Kidney glomerular epithelial cell (primary cell): ENCODE results near the gene OLFML2B.
"Not testable (repeated sequence)": the region's sequence is repeated elsewhere in the genome, so short reads cannot be mapped to it uniquely, and the experiment has no call there.

Source experiments
- DNase-seq: peaks from one replicate; lab custom pipeline; 2025; lab: John Stamatoyannopoulos, UW

The OLFML2B gene

DNA sequence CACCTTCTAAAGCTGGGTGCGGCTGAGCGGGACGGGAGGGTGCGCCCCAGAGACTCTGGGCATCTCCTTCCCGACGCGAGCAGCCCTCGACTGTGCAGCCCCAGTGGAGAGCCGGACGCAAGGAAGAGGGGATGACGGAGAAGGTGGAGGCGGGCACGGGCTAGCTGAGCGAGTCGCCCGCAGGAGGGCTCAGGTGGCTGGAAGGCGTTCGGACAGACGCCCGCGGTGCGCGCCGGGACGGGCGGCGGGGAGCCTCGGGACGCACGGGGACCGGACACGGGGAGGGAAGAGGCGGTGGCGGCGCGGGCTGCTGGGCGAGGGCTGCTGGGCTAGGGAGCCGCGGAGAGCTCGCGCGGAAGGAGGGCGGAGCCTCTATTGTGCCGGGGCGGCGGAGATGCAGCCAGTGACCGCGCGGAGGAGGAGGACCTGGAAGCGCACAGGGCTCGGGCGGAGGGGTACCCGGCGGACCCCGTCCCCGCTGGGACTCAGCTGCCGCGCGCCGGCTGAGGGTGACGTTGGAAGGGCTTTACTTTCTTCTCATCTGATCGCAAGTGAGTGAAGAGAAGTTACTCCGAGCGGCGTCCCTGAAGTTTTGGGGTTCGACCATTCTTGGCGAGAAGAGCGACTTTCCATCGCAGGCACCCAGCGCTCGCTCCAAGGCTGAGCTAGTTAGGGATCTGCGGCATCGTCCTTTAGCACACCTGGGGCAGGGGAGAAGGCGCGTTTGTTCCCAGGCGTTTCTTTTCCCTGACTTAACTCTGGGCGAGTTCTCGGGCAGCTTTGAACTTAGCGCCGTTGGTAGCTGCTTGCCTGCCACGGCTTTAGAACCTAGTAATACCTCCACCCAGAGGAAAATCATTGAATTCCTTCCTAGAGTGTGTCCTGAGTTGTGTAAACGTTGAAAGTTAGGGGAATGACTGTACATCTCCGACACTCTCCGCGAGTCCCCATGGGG is at the start of gene OLFML2B:
TSS of gene OLFML2B (minus strand) at position 323 of the 955 bp plus-strand sequence. CDS start 439 bp downstream, outside the sequence.
- DNase-seq = peak; percentile 90

DNA sequence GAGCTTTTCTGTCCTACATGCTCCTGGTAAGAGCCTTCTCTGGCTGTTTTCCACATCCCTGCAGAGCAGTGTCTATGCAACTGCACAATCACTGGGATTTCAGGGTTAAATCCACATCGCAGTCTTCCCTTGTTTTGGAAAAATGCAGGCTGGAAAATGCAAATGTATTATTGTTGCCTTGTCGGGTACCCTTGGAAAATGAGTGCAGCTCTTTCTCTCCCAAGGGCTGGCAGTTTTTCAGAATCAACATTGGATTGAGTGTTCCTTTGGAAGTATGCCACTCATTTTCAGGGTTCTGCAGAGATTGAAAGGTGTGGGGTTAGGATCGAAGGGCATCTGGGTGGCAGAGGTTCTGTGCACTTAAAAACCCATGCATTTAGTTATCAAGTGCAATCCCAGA is 49.1 kb upstream of the OLFML2B start:
- DNase-seq = no peak

- DNase-seq = no peak
Measured at GRCh38 chr1:162070825-162071224, 47.2 kb upstream of the OLFML2B start.

GRCh38 chr1:162070094-162070748 is 46.6 kb upstream of the OLFML2B start:
- DNase-seq = no peak

- DNase-seq = peak; percentile 27
Measured at GRCh38 chr1:162069334-162070093, 45.8 kb upstream of the OLFML2B start, which contains the start of gene NOS1AP. TSS of gene NOS1AP (plus strand) at chr1:162069691. CDS start at chr1:162070178, 487 bp downstream.

- no peak for DNase-seq
Measured at GRCh38 chr1:162068301-162068700, 44.6 kb upstream of the OLFML2B start.

GRCh38 chr1:162067466-162067865 is 43.8 kb upstream of the OLFML2B start:
- DNase-seq = no peak

GRCh38 chr1:162066836-162067235 is 43.2 kb upstream of the OLFML2B start:
- not testable (repeated sequence) for DNase-seq

DNA sequence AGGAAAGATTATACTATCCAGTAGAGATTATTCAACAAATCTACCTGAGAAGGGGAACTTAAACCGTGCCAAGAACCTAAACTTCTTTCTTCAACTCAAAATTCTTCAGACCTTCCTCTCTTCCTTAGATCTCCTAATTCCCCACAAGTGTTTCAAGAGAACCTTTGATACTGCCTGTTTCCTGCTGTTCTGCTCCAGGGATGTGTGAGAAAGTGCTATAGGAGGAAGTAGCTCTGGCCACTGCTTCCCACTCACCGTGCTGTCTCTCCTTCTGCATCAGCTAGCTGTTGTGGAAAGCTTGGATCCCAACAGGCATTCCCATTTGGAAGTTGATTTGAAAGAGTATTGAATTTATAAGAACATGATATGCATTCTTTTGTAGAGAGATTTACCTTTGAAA is 41.3 kb upstream of the OLFML2B start:
- DNase-seq = no peak

DNA sequence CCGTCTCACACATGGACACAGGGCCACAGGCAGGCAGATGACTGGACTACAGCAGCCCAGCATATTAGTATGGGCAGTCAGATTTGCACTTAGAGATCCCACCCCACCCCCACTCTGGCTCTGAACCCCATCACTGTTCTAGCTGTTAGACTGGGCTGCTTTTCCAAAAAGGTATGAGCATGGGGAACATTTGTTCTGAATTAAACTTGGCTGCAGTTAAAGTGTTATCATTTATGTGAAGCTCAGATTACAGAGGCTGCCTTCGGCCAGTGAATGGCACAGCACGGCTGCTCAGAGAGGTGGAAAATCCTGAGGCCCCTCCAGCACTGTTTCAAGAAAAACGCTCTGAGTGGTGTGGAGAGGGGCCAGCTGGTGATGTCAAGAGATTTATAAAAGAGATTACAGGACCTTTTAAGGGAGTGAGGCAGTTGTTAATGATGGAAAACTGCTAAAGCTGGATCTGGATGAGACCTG is 38.9 kb upstream of the OLFML2B start:
- no peak for DNase-seq

GRCh38 chr1:162060314-162060713 is 36.6 kb upstream of the OLFML2B start:
- no peak for DNase-seq

GRCh38 chr1:162059721-162060120 is 36.1 kb upstream of the OLFML2B start:
- DNase-seq = no peak

GRCh38 chr1:162056579-162056978 is 32.9 kb upstream of the OLFML2B start:
- no peak for DNase-seq

DNA sequence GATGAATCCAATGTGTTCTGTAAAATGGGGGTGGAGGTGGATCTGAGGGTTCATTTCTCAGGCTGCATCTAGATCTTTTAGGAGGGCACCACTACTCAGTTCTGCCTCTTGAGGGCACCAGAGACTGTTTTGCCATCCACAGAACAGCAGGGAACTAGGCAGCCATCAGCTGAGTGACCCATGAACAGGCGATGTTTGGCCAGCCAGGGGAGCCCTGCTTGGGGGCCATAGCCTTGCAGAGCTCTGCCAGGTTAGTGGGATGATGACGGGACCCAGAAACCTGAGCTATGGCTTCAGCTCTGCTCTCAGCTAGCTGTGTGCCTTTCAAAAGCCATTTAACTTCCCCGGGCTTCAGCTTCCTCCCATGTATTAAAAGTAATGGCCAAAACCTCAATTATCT is 32.4 kb upstream of the OLFML2B start:
- DNase-seq = peak; percentile 69

DNA sequence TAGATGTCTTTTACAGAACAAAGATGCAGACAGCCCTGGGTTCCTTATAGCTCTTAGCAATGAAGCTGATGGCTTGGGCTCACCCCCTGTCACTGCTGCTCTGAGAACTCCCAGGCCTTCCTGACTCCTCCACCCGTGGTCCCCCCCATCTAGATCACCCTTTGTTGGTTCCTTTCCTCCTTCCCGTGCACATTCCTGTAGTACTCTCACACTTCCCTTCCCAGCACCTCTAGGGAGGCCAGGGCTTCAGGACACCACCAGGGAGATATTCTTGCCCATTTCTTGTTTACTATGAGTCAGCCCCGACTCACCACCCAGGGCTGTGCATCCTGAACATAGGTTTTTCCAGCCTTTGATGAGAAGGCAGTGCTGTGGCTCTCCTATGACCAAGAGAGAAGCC is 31.4 kb upstream of the OLFML2B start:
- DNase-seq = peak; percentile 77

- not testable (repeated sequence) for DNase-seq
Measured at GRCh38 chr1:162053949-162054348, 30.3 kb upstream of the OLFML2B start.

DNA sequence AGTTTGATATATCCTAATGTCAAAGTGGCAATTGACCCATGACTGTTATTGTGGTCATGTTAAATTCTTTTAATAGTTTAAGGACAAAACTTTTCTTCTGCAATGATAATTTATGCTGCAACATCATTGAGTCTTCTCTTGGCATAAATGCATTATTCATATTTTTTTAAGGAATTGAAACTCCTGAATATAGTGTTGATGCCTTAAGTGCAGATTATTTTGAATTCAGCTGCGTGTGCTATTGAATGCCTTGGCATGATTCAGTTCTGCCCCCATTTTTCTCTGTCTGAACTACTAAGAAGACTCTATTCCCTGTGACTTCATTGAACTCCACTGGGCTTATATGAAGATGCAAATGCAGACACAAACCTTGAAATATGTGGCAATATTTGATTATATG is 23.3 kb upstream of the OLFML2B start:
- no peak for DNase-seq

DNA sequence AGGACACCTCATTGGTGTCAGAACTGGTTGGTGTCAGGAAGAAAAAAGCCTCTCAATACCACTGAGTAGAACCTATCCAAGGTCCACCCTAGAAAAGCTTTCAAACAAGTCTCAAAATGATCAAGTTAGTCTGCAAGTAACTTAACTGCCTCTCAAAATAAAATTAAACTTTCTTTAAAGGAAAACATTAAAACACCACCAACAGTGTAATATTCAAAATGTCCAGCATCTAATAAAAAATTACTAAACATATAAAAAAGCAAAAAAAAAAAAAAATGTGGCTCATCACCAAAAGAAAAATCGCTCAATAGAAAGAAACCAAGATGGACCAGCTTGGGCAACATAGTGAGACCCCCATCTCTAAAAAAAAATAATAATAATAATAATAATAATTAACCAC is 18.7 kb upstream of the OLFML2B start:
- no peak for DNase-seq

DNA sequence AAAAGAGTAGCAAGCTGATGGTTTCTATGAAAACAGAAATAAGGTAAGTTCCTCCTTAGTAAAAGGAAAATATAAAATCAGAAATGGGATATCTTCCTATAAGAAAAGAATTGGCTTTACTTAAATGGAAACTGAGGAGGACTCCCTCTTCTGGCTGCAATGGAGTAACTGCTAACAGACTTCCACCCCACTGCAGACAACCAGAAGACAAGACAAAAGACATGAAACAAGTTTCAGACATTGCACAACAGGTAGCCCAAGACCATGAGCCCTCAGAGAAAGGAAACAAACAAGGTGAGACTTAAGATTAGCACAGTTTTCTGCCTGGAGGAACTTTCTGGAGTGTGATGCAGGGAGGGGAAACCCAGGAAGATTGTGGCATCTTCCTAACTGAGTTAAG is 17.0 kb upstream of the OLFML2B start:
- peak; percentile 6 for DNase-seq

DNA sequence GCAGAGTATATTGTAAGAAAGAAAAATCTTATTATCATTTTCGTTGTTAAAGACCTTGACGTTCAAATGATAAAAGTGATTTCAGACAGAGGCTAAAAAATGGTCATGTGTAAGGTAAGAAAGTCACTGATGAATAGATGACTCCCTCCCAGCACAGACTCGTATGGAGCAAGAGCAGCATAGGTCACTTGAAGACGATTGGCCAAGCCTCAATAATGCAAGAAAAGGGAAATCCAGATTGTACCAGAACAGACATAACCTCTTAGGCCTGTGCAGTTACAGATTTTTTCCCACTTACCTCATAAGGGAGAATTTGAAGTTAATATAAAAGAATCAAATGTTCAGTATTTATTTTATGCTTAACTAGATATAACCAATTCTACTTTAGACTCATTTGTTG is 16.3 kb upstream of the OLFML2B start:
- no peak for DNase-seq

GRCh38 chr1:162038624-162039023 is 15.0 kb upstream of the OLFML2B start:
- no peak for DNase-seq

DNA sequence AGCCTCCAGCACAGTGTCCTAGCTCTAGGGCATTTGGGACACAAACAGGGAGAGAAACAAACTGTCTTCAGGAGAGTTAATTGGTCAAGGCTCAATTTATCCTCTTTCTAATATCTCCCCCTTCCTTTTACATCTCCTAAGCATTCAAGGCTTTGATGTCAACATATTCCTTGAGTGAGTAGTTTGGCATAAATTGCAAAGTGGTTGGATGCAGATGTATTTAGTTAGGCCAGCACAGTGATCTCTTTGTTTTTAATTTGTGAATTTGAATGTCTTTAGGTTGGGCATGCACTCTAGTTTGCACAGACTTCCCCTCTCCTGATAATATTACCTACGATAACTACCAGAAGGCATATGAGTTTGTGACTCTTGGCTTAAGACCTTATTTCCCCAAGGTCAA is 12.5 kb upstream of the OLFML2B start:
- DNase-seq = no peak
